GM21381 (cell line): Measurements from ENCODE around the gene NFATC1.

ENCODE experiments used
- ATAC-seq: cut with Tn5 transposase; IDR thresholded peaks from one replicate; pipeline ENCODE4 v1.9.1; 2021; ENCODE audit warnings: mild to moderate bottlenecking, moderate library complexity; ENCODE audit not compliant: unreplicated experiment

The NFATC1 gene

DNA sequence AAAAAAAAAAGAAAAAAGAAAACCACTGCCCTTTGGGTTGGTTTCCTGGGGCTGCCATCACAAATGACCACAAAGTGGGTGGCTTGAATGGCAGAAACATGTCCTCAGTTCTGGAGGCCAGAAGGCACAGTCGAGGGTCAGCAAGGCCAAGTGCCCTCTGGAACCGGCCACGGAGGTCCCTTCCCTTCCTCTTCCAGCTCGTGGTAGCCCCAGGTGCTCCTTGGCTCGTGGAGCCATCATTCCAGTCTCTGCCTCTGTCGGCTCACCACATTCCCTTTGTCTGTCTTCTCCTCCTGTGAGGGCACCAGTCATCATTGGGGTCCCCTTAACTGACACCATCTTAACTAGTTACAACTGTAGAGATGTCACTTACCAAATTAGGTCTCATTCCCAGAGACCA is 8.5 kb upstream of the NFATC1 start:
- no peak for ATAC-seq

DNA sequence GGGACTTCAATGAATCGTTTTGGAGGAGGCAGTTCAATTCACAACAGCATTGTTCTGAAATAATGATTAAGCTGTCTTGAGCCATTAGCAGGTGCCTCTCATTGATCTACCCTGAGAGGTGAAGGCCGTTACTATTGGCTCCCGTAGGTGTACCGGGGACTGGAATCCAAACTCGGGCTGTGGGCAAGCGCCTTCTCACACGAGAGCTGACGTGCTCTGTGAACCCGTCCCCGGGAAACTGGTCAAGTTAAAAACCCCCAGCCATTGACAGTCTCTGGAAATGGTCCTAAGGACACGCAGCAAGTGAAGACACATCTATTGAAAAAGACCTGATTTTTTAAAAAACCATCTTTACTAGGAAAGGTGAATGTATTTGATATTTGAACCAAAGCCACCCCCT is 8.1 kb upstream of the NFATC1 start:
- no peak for ATAC-seq

DNA sequence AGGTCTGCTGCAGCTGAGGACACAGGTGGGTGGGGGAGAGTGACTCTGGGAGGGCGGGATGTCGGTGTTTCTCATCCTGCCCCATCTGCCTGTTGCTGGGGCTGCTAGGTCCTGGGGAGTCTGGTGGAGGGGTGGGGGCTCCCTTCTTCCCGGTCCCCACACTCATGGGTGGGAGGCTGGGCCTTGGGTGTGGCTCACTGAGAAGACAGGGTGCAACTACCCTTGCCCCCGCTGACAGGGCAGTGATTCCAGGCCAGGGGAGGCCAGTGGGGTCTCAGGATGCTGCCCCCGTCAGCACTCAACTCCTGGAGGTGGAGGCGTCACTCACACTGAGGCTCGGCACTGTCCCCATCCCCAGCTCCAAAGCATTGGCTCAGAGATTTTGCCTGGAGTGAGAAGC is 7.7 kb upstream of the NFATC1 start:
- no peak for ATAC-seq

DNA sequence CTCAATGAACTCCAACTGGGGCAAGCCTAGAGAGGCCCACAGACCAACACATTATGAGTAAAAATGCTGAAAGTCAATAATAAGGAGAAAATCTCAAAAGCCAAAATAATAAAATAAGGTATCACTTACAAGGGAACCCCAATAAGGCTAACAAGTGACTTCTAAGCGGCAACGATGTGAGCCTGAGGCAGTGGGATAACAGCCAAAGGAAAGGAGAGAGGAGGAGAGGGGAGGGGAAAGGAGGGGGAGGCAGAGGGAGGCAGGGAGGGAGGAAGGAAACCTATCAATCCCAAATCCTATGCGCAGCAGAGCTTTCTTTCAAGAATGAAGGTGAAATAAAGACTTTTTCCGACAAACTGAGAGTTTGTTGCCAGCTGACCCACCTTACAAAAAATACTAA is 6.0 kb upstream of the NFATC1 start:
- ATAC-seq = no peak

DNA sequence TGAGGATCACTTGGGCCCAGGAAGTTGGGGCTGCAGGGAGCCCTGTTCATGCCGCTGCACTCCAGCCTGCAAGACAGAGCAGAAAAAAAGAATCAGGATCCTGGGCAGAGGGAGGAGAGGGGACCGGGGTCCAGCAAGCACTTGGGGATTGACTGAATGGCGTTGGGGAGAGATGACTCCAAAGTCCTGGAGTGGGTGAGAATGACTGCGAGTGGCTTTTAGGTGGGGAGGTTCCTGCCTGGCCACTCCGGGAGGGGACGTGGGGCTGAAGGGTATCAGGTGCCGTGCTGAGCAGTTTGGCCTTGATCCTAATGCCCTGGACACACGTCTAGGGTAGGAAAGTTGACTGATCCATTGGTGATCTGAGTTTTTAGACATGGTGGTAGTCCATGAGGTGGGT is 3.5 kb upstream of the NFATC1 start:
- no peak for ATAC-seq

DNA sequence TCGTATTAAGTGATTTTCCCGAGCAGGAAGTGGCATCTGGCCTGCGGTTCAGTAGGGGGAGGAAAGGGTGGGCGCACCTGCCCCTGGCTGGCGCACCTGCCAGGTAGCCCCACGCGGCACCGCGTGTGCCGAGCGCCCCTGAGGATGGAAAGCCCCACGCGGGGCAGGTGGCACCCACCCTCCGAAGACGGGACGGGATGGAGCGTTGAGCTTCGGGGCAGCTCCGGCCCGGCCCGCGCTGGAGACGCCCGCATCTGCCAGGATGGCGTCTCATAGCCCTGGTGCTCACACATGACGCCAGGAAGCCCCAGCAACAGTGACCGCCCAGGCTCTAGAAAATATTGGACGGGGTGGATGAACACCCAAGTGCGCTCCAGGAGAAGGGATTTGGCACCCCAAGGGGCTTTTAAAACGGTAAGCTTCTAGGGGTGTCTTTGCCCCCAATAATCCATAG is 2.5 kb upstream of the NFATC1 start:
- no peak for ATAC-seq

DNA sequence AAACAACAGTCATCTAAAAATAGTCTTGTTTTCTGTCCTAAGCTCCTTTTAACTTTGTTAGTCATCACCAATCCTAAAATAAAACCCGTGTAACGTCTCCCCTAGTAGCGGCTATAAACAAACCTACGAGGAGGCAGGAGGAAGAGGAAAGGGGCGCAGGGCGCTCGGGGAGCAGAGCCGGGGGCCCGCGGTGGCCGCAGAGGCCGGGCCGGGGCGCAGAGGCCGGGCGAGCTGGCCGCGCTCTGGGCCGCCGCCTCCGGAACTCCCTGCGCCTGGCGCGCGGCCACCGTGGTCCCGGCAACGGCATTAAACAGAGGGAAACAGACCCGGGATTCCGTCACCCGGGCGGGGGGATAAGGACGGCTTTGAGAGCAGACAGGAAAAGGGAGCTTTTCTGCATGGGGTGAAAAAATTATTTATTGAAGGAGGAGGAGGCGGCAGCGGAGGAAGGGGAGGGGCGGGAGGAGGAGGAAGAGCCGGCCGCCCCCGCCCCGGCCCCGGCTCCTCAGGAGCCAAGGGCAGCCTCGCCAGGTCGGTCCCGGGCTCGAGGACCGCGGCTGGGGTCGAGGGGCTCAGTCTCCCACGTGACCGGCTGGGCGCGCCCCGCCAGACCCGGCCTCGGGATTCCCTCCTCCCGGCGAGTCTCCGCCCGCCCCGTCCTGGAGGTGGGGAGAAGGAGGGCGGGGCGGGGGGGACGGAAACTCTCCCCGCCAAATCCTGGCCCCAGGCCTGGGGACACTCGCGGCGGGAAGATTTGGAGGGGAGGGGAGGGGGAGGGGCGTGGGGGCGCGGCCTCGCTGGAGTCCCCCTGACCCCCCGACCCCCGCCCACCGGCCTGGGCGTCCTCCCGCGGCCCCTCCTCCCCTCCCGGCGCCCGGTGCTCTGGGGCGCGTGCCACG is 1.8 kb upstream of the NFATC1 start:
- no peak for ATAC-seq

DNA sequence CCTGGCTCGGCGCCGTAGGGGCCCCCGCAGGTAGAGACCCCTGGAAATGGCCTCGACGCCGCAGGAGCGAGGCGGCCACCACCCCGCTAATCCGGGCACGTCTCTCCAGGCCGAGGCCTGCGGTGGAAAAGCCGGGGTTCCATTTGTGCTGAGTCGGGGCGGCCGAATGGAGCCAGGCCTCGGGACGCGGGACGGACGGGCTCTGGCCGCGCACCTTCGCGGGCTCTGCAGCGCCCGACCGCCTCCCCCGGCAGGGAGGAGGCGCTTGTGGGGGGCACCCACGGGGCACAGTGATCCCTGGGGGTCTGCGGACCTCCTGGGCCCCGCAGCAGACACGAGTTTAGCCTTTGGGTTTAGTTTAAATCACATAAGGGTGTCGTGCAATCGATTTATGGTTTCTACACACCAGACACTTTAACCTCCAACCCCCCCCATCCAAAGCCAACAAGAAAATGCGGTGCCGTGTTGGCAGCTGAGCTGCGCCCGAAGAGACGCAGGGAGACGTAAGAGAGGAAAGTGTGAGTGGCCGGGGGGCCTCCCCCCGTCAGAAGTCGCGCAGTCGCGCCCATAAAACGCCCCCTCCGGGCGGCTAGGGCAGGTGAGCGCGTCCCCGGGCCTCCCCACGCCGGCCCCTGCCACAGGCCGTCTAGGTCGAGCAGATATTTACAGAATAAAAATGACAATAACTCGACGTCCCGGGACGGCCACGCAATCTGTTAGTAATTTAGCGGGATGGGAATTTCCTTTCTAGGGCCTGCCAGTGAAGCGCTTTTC is 1.0 kb upstream of the NFATC1 start:
- no peak for ATAC-seq

DNA sequence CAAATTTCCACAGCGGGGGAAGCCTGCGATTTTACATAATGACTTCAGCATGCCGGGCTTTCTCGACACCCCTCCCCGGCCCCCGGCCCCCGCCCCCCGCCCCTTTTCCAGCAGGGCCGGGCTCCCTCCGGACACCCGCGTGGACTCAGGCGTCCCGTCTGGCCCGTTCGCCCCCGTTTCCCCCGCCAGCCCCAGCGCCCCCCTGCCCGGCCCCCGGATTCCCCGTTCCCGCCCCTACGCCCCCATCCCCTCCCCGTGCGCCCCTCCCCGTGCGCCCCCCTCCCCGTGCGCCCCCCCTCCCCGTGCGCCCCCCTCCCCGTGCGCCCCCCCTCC is 456 bp upstream of the NFATC1 start:
- no peak for ATAC-seq

DNA sequence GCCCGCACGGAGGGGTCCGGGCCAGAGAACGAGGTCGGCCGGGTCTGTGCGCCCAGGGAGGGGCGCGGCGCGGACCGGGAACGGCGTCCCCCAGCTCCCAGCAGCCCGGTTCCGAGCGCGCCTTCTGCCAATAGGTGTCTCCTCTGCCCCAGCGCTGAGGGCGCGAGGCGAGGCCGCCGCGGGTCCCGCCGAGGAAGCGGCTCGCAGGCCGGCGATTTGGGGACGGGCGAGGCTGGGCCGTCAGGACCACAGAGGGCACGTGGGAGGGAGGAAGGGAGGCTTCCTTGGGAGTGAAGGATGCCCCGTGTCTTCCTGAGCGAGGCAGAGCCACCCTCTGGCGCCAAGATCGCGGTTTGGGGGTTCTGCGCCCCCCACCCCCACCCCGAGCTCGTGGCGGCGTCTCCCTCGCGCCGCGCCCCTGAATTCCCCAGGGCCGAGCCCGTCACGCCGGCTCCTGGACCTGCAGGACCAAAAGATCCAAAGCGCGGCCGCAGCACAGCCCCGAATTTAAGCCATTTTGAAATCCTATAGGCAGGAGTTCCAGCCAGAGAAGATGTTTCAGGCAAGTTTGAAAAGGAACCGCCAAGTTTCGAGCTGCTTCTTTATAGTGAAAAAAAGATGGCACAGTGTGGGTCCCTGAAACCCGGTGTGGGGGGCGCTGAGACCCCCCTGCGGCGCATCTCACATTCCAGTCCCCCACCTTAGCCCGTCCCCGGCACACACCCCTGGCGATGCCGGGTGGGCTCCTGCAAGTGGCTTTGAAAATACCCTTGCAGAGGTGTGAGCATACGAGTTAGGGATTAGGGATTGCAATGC is 909 bp downstream of the NFATC1 start:
- ATAC-seq = no peak

DNA sequence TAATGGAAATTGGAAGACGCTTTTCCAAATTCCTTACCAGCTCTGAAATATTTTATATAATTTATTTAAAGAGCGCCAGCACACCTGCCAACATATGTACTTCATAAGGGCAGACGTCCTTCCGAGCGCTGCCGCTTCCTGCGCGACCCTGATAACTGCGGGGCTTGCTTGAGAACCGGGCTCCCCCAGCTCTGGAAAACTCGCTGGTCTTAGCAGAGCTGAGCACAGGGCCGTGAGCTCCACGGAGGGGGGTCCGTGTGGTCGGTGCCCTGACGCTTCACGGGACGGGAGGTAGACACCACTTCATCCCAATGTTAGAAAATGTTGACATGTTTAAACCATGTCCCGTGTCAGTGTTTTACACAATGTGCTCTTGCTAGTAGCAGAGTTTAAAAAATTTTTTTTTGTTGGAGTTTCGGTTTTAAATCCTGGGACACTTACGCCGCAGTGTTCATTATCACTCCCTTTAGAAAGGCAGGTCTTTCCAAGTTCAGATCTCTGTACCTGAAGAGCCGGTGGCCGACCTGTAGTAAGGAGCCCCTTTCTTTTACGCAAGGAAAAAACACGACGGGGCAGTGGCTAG is 1.6 kb downstream of the NFATC1 start:
- ATAC-seq = no peak

DNA sequence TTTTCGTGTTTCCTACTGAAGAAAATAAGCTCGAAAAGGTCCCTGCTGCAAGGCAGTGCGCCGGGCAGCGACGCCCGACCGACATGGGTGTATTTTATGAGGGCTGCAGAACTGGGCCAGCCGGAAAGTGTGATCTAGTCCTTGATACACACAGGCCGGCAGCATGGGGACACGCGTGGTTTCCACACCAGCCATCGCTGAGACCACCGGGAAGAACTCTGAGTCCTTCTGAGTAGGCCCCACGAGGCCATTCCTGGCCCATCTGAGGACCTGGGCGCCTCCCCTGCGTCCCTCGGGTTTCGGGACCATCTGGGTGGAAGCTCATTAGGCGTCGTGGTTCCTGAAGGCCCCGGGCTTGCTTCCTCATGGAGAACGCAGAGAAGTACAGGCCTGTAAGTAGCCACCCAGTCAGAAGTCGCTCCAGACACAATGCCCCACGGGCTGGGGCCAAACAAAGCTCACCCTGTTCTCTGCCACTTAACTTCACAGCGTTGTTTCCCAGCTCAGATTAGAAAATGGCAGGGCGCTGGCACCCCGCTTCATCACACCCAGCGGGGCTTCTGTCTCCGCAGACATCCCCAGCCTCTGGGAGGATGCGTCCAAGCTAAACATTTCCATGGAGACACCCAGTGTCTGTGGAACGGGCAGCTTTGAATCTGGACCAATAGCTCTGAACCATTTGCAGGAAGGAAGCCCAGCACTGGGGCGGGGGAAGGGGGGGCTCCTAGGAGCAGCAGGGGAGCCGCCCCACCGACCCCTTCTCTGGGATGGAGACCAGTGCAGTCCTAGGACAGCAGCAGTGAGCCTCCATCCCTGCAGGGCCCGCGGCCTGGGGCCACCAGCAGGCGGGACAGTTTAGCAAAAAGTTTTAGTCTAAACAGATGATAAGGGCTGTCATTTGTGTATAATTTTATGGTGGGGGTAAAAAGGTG is 2.4 kb downstream of the NFATC1 start:
- ATAC-seq = no peak

DNA sequence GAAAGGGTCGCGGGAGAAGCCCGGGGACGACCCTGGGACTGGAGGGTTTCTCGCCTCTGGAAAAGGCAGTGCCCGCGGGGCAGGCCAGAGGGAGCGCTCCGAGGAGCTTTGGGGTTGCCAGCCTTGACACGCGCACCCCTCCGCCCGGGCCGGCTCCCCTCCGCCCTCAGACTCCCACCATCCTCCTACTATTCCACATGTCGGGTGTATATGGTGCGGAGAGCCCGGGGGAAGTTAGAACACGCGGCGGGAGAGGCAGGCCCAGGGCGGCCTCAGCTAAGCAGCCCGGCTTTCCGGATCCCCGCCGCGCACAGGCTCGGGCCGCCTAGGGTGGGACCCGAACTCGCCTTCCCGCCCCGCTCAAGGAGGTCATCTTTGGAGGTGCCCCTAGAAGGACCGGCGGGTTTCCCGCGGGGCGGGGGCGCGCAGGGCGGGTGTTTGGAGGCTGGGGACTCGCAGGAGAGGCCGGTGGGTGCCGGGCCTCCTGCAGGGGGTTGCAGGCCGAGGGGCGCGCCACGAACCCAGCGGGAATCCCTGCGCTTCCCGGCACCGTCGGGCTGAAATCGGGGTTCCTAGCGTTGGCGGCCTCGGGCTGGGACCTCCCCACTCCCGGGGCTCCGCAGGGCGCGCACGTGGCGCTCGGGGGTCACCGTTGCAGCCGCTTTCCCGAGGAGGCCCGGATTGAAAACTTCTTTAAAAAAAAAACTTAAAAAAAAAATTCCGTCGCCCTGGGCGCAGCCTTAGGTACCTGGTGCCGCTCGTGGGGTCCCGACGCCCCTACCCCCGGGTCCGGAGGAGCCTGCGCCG is 3.7 kb downstream of the NFATC1 start:
- ATAC-seq = no peak

DNA sequence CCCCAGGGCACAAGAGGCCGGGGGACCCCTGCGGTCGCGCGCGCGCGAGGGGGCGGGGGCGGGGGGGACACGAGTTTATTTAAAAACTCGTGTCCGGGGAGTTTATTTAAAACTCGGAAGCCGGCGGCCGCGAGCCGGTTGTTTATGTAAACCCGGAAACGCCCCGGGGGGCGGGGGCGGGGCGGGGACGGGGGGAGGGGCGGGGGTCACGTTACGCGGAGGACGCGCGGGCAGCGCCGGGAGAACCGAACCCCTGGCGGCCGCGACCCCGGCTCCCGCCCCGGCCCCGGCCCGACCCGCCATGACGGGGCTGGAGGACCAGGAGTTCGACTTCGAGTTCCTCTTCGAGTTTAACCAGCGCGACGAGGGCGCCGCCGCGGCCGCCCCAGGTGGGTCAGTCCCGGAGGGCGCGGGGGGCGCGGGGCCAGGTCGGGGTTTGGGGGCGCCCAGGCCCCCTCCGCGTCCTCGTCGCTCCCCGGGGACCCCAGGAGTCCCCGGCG is 4.4 kb downstream of the NFATC1 start:
- ATAC-seq = peak; percentile 27

DNA sequence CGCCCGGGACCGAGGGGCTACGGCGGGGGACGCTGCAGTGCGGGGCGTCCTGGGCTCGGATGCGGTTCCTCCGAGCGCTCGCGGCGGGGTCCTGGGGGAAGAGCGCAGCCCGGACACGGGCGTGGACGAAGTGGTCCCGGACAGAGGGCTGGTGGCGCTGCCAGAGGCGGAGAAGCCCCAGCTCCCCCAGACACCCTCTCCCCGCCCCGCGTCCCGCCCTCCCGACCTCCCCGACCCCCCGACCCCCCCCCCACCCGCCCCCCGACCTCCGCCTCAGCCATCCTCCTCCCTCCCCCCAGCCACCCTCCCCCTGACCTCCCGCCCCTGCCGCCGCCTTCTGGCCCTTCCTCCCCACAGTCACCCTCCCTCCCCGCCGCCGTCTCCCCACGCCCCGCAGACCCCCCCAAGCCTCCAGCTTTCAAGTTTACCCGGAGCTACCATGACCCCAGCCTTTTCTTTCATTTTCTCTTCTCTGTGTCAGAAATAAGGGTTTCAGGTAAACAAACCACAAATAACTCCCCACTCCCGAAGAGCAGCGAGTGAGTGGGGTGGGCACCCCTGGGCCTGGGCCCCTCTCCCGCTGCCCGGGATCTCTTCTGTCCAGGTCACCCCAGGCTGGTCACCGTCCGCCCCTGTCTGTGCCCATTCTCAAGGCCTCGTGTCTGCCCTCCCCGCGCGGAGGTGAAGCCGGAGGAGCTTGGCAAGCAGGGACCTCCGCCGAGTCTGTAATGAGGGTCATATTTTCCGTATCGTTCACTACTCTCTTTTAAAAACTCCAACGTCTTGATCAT is 5.1 kb downstream of the NFATC1 start:
- peak; percentile 9 for ATAC-seq

DNA sequence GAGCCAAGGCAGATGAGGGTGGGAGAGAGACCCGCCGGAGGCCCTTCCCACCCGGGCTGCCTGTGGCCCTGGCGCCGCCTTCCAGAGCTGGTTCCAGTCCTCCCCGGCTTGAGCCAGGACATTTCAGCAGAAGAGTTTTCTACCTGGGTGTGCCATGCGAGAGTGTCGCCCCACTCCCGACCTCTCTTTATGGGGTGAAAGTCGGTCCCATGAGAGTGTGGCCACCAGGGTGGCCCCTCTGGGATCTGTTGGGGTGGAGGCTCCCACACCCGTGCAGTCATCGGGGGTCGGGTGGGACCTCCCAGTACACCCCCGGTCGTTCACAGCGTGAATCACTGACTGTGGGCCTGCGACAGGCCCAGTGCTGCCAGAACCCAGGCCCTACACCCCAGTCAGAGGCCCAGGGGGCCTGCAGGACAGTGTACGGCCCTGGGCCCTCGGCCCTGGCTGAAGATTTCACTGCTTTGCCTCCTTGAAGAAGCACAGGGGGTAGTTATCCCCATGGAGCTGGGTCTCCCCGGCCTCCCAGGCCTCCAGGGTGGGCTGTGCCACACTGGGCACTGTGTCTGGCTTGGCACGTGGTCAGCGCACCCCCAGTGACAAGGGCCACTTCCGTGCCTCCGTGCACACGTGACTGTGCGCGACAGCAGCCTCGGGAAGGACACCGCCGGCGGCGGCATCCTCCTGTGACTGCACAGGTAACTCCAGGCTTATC is 5.9 kb downstream of the NFATC1 start:
- ATAC-seq = no peak

DNA sequence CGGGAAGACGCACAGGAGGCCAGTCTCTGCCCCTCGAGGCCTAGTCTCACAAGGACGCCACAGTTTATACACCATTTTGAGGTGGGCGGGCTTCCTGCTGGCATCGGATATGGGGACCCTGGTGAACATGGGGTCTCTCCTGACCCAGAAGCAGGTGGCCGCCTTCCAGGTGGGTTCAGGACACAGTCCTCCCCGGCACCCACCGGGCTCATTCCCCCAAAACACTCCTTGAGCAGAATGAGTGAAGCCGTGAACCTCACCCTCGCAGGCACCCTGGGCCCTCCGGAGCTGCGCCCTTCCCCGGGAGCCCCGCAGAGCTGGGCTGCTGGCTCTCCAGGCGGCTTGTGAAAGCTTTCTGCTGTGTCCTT is 6.5 kb downstream of the NFATC1 start:
- no peak for ATAC-seq
